Loucy (cell line): ENCODE measurements around the gene FHIT.

Experiments
- H2AFZ ChIP-seq: fragments of 200-600 bp; sonication (generic); 2 replicates; pipeline ENCODE4 v1.6.0; 2016; ENCODE audit warnings: antibody characterized with exemption, mild to moderate bottlenecking, low read length, moderate library complexity
- H3F3A ChIP-seq: fragments of 200-600 bp; 2 replicates; pipeline ENCODE4 v1.6.0; 2016; ENCODE audit warnings: antibody characterized with exemption, low read depth, mild to moderate bottlenecking
- H3K27me3 ChIP-seq: fragments of 200-600 bp; sonication (generic); 2 replicates; pipeline ENCODE4 v1.6.1; 2014; ENCODE audit warnings: low read length, mild to moderate bottlenecking; ENCODE audit not compliant: insufficient read depth, poor library complexity, severe bottlenecking
- H3K36me3 ChIP-seq: fragments of 200-600 bp; sonication (generic); 2 replicates; pipeline ENCODE4 v1.6.1; 2016; ENCODE audit warnings: low read length; ENCODE audit not compliant: insufficient read depth
- H3K4me1 ChIP-seq: fragments of 200-600 bp; sonication (generic); 2 replicates; pipeline ENCODE4 v1.5.1; 2014; ENCODE audit warnings: low read length, mild to moderate bottlenecking; ENCODE audit not compliant: insufficient read depth, poor library complexity, severe bottlenecking
- H3K4me2 ChIP-seq: fragments of 200-600 bp; sonication (generic); 2 replicates; pipeline ENCODE4 v1.6.0; 2014; ENCODE audit warnings: antibody characterized with exemption, low read length, low read depth, mild to moderate bottlenecking; ENCODE audit not compliant: poor library complexity, severe bottlenecking
- H3K4me3 ChIP-seq: fragments of 200-600 bp; sonication (generic); 2 replicates; pipeline ENCODE4 v1.5.1; 2014; ENCODE audit warnings: low read length, mild to moderate bottlenecking, mixed read lengths; ENCODE audit not compliant: poor library complexity, severe bottlenecking
- H3K79me2 ChIP-seq: fragments of 200-600 bp; sonication (generic); 2 replicates; pipeline ENCODE4 v1.6.1; 2014; ENCODE audit warnings: low read length; ENCODE audit not compliant: insufficient read depth
- H3K9ac ChIP-seq: fragments of 200-600 bp; sonication (generic); 2 replicates; pipeline ENCODE4 v1.6.0; 2014; ENCODE audit warnings: mild to moderate bottlenecking, low read depth, low read length, moderate library complexity; ENCODE audit not compliant: poor library complexity, severe bottlenecking
- H3K9me2 ChIP-seq: fragments of 200-600 bp; sonication (generic); replicated peaks from 2 replicates; pipeline ENCODE4 v1.6.1; 2016; ENCODE audit warnings: low read depth, low read length, mixed read lengths
- H3K9me3 ChIP-seq: fragments of 200-600 bp; sonication (generic); 2 replicates; pipeline ENCODE4 v1.6.1; 2014; ENCODE audit warnings: mild to moderate bottlenecking, antibody characterized with exemption, low read length, low read depth; ENCODE audit not compliant: insufficient read depth
- H4K20me1 ChIP-seq: fragments of 200-600 bp; sonication (generic); 2 replicates; pipeline ENCODE4 v1.6.0; 2014; ENCODE audit warnings: antibody characterized with exemption, low read length, mild to moderate bottlenecking; ENCODE audit not compliant: insufficient read depth, poor library complexity, severe bottlenecking
- CTCF ChIP-seq: fragments of 200-600 bp; sonication (generic); conservative IDR thresholded peaks from 2 replicates; pipeline ENCODE4 v1.5.1; 2014; ENCODE audit warnings: mild to moderate bottlenecking, antibody characterized with exemption, low read length
- EZH2phosphoT487 ChIP-seq: fragments of 200-600 bp; IDR thresholded peaks from 2 replicates; pipeline ENCODE4 v1.6.1; 2018; ENCODE audit warnings: antibody characterized with exemption, mild to moderate bottlenecking, moderate library complexity, borderline replicate concordance

FHIT gene

GRCh38 chr3:59796456-59796855, 1454.8 kb downstream of the FHIT start:
- H4K20me1 ChIP-seq: no peaks in the 10 kb centered on the region
- no peaks in the 10 kb centered on the region for H3K27me3 ChIP-seq
- no peaks in the 10 kb centered on the region for H3K9me2 ChIP-seq
- H3K4me3 ChIP-seq: no peak overlapping the region
- no peaks in the 10 kb centered on the region for H3K36me3 ChIP-seq
- H3K9me3 ChIP-seq: no peaks in the 10 kb centered on the region
- TF ChIP-seq EZH2phosphoT487: no peak
- TF ChIP-seq CTCF: no peak
- no peak overlapping the region for H2AFZ ChIP-seq
- H3K79me2 ChIP-seq: no peaks in the 10 kb centered on the region
- H3F3A ChIP-seq: 0 out of 2 replicates have a peak, but pooled peaks cover 2% of the 10 kb centered on the region
- H3K4me1 ChIP-seq: peaks cover 68% of the 10 kb centered on the region
- no peak overlapping the region for H3K9ac ChIP-seq
- no peak overlapping the region for H3K4me2 ChIP-seq

GRCh38 chr3:59795756-59796155, 1455.5 kb downstream of the FHIT start:
- Histone ChIP-seq H3K4me2 (no peak overlapping the region), H3K9ac (no peak overlapping the region), H3K36me3 (no peaks in the 10 kb centered on the region), H3K9me3 (no peaks in the 10 kb centered on the region), H3K9me2 (no peaks in the 10 kb centered on the region), H3K27me3 (no peaks in the 10 kb centered on the region), H3K4me3 (no peak overlapping the region), H3K79me2 (no peaks in the 10 kb centered on the region), H2AFZ (no peak overlapping the region), H3F3A (0 out of 2 replicates have a peak, but pooled peaks cover 2% of the 10 kb centered on the region), H3K4me1 (peaks cover 68% of the 10 kb centered on the region), H4K20me1 (no peaks in the 10 kb centered on the region)
- TF ChIP-seq CTCF: no peak
- no peak for TF ChIP-seq EZH2phosphoT487

DNA sequence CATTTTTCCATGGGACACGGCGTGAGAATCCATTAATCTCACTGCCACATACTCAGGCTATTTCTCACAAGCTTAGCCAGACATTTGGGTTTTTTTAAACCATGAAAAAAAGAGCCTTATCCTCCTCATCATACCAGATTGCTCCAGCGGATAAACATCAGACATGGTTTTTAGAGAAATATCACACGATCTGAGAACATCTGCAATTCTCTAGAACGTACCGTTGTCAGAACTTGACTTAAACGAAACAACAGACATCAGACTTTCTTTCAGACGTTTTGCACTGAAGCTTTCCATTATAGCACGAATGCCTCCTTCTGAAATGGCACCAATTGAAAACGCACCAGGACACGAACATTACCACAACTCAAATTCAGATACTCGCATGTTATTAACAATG, 1457.3 kb downstream of the FHIT start:
- Histone ChIP-seq H3K9me3 (no peaks in the 10 kb centered on the region), H3K4me2 (no peak overlapping the region), H3K9me2 (no peaks in the 10 kb centered on the region), H3K9ac (no peak overlapping the region), H3K4me1 (peaks cover 65% of the 10 kb centered on the region), H4K20me1 (no peaks in the 10 kb centered on the region), H3K36me3 (no peaks in the 10 kb centered on the region), H2AFZ (no peak overlapping the region), H3F3A (no peaks in the 10 kb centered on the region), H3K4me3 (no peak overlapping the region), H3K79me2 (no peaks in the 10 kb centered on the region), H3K27me3 (no peaks in the 10 kb centered on the region)
- TF ChIP-seq EZH2phosphoT487 (no peak), CTCF (no peak)
